Endothelial cell of umbilical vein (primary cell): ENCODE measurements around the gene EIF2AK3.

Experiments
- CTCF ChIP-seq, 2 donors: IDR thresholded peaks; 1 replicate in 1 of 2; 2 replicates in 1 of 2; pipeline ENCODE4 v1.5.1; 2011; ENCODE audit warnings: low read length in 2 of 2, mild to moderate bottlenecking in 2 of 2, moderate library complexity in 2 of 2, control low read depth in 1 of 2, inconsistent platforms in 1 of 2, low read depth in 1 of 2; ENCODE audit not compliant: insufficient read depth in 1 of 2; ENCODE audit errors: extremely low read depth in 1 of 2
- MAX ChIP-seq: IDR thresholded peaks from 2 replicates; pipeline ENCODE4 v1.6.1; 2011; ENCODE audit not compliant: insufficient read depth, insufficient read length
- POLR2AphosphoS5 ChIP-seq: IDR thresholded peaks from 2 replicates; pipeline ENCODE4 v1.6.1; 2012; ENCODE audit warnings: low read depth, mild to moderate bottlenecking, control low read depth, low read length, moderate library complexity; ENCODE audit not compliant: insufficient read depth

DNA sequence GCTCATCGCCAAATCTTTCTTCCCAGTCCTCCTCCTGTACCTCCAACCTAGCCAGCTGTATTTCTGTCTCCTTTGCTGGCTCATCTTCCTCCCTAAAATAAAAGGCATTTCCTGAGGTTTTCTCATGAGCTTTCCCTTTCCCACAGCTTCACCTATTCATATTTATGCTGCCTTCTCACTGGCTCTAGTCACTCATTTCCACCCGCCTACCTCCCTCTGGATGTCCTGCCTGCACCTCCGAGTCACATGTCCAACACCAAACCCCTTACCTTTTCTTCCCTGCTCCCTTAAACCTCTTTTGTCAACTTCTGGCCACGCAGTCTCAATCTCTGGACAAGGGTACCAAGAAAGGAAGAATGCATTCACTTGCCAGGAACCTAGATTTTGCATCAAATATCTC is 2.8 kb downstream of the EIF2AK3 start:
- TF ChIP-seq CTCF (IDR thresholded peaks at IDR 0.05; ENCODE audit: extremely low read depth in 1 of 2, insufficient read depth in 1 of 2, low read depth in 1 of 2, low read length in 2 of 2), result no peak
- TF ChIP-seq MAX, result no peak
- TF ChIP-seq POLR2AphosphoS5, result no peak
